Skeletal muscle tissue (tissue), 4 donors: Measurements from ENCODE around the gene WNT16. TPM values are rescaled to one million over a fixed set of nuclear protein-coding genes. Genes with fewer than 3 reads are reported as not detected.
"Not testable (repeated sequence)": the region's sequence is repeated elsewhere in the genome, so short reads cannot be mapped to it uniquely, and the experiment has no call there.

Source experiments
- H3K27ac ChIP-seq: one replicate; pipeline ENCODE4 v1.7.0; 2013; ENCODE audit warnings: mild to moderate bottlenecking, low read depth, low read length, inconsistent platforms
- H3K27me3 ChIP-seq, 3 donors: one replicate each; pipeline ENCODE4 v1.7.0; 2013; ENCODE audit warnings: low read length in 3 of 3; ENCODE audit not compliant: control insufficient read depth in 3 of 3, insufficient read depth in 3 of 3
- H3K36me3 ChIP-seq, 3 donors: one replicate each; pipeline ENCODE4 v1.7.0; 2013; ENCODE audit warnings: low read length in 3 of 3; ENCODE audit not compliant: control insufficient read depth in 3 of 3, insufficient read depth in 3 of 3
- H3K4me1 ChIP-seq, 3 donors: one replicate each; pipeline ENCODE4 v1.7.0; 2013; ENCODE audit warnings: low read length in 3 of 3, mild to moderate bottlenecking in 3 of 3; ENCODE audit not compliant: control insufficient read depth in 3 of 3, insufficient read depth in 3 of 3
- H3K4me3 ChIP-seq, 3 donors: one replicate each; pipeline ENCODE4 v1.7.0; 2013; ENCODE audit warnings: low read length in 3 of 3
- H3K9ac ChIP-seq, 3 donors: one replicate each; pipeline ENCODE4 v1.7.0; 2013; ENCODE audit warnings: low read length in 3 of 3, mild to moderate bottlenecking in 3 of 3, moderate library complexity in 2 of 3, low read depth in 1 of 3
- H3K9me3 ChIP-seq, 3 donors: one replicate each; pipeline ENCODE4 v1.7.0; 2013; ENCODE audit warnings: low read length in 3 of 3; ENCODE audit not compliant: control insufficient read depth in 3 of 3
- total RNA-seq: library from RNA; depleted of rRNA; stranded (reverse); fragments of >200 nt; gene quantifications from one replicate; pipeline ENCODE4 v1.2.3, GENCODE V29; 2014
- donor health status: Osteomylitis.

Gene WNT16
- total RNA-seq, 1 donor from 2014 or later = 1.0 TPM

- not testable (repeated sequence) for H3K27me3 ChIP-seq, H3K9ac ChIP-seq, H3K27ac ChIP-seq, H3K4me1 ChIP-seq, H3K4me3 ChIP-seq, H3K9me3 ChIP-seq
- peaks cover 3 to 15% (median 10%) of the 10 kb centered on the region in 3 donors for H3K36me3 ChIP-seq
Measured at GRCh38 chr7:121289930-121290329, 38.9 kb upstream of the WNT16 start.

GRCh38 chr7:121294448-121294992, 34.3 kb upstream of the WNT16 start:
- H3K4me1 ChIP-seq = no peaks in the 10 kb centered on the region
- H3K9ac ChIP-seq = no peak overlapping the region
- H3K27me3 ChIP-seq = no peaks in the 10 kb centered on the region
- H3K9me3 ChIP-seq = no peaks in the 10 kb centered on the region
- H3K4me3 ChIP-seq = no peak overlapping the region
- peaks cover 5 to 10% (median 8%) of the 10 kb centered on the region in 3 donors for H3K36me3 ChIP-seq
- H3K27ac ChIP-seq = no peak overlapping the region

- Histone ChIP-seq H3K9ac (no peak overlapping the region), H3K36me3 (peaks cover 5 to 7% (median 5%) of the 10 kb centered on the region in 3 donors), H3K9me3 (no peaks in the 10 kb centered on the region)
Measured at GRCh38 chr7:121297843-121298242, 31.0 kb upstream of the WNT16 start.

GRCh38 chr7:121298831-121299239, 30.0 kb upstream of the WNT16 start:
- no peak overlapping the region for H3K27ac ChIP-seq
- H3K27me3 ChIP-seq = no peaks in the 10 kb centered on the region
- no peak overlapping the region for H3K9ac ChIP-seq
- H3K4me3 ChIP-seq = no peak overlapping the region
- no peaks in the 10 kb centered on the region for H3K4me1 ChIP-seq
- peaks cover 4 to 5% (median 5%) of the 10 kb centered on the region in 3 donors for H3K36me3 ChIP-seq
- H3K9me3 ChIP-seq = no peaks in the 10 kb centered on the region

More at GRCh38 chr7:121297843-121298242, 31.0 kb upstream of the WNT16 start:
- Histone ChIP-seq H3K27ac (no peak overlapping the region), H3K4me3 (no peak overlapping the region), H3K27me3 (no peaks in the 10 kb centered on the region), H3K4me1 (no peaks in the 10 kb centered on the region)

GRCh38 chr7:121300685-121301420, 27.9 kb upstream of the WNT16 start:
- no peak overlapping the region for H3K9ac ChIP-seq
- H3K9me3 ChIP-seq = no peaks in the 10 kb centered on the region
- H3K4me3 ChIP-seq = no peak overlapping the region
- peaks cover 0 to under 1% (median 0%) of the 10 kb centered on the region in 3 donors for H3K36me3 ChIP-seq
- H3K4me1 ChIP-seq = no peaks in the 10 kb centered on the region
- H3K27me3 ChIP-seq = no peaks in the 10 kb centered on the region
- H3K27ac ChIP-seq = no peak overlapping the region

- no peaks in the 10 kb centered on the region for H3K4me1 ChIP-seq
- H3K9me3 ChIP-seq = no peaks in the 10 kb centered on the region
- H3K27ac ChIP-seq = no peak overlapping the region
- H3K27me3 ChIP-seq = no peaks in the 10 kb centered on the region
- no peak overlapping the region for H3K9ac ChIP-seq
- H3K36me3 ChIP-seq = no peaks in the 10 kb centered on the region
- H3K4me3 ChIP-seq = no peak overlapping the region
Measured at GRCh38 chr7:121301446-121302213, 27.2 kb upstream of the WNT16 start.

GRCh38 chr7:121302214-121302745, 26.5 kb upstream of the WNT16 start:
- Histone ChIP-seq H3K36me3 (no peaks in the 10 kb centered on the region), H3K4me3 (no peak overlapping the region), H3K27me3 (no peaks in the 10 kb centered on the region), H3K4me1 (no peaks in the 10 kb centered on the region), H3K27ac (no peak overlapping the region), H3K9me3 (no peaks in the 10 kb centered on the region), H3K9ac (no peak overlapping the region)

GRCh38 chr7:121303422-121304101, 25.2 kb upstream of the WNT16 start:
- H3K4me1 ChIP-seq = no peaks in the 10 kb centered on the region
- H3K9ac ChIP-seq = no peak overlapping the region
- H3K9me3 ChIP-seq = no peaks in the 10 kb centered on the region
- H3K27ac ChIP-seq = no peak overlapping the region
- no peak overlapping the region for H3K4me3 ChIP-seq
- H3K27me3 ChIP-seq = no peaks in the 10 kb centered on the region
- H3K36me3 ChIP-seq = no peaks in the 10 kb centered on the region

- no peaks in the 10 kb centered on the region for H3K36me3 ChIP-seq
- peaks cover 0 to 2% (median 0%) of the 10 kb centered on the region in 3 donors for H3K9me3 ChIP-seq
- H3K9ac ChIP-seq = no peak overlapping the region
- H3K27ac ChIP-seq = no peak overlapping the region
- no peaks in the 10 kb centered on the region for H3K27me3 ChIP-seq
- no peak overlapping the region for H3K4me3 ChIP-seq
- no peaks in the 10 kb centered on the region for H3K4me1 ChIP-seq
Measured at GRCh38 chr7:121304102-121304658, 24.6 kb upstream of the WNT16 start.
